H1 (cell line): Measurements from ENCODE around the gene RPL26. TPM values are rescaled to one million over a fixed set of nuclear protein-coding genes. Genes with fewer than 3 reads are reported as not detected.

Experiments
- CTCF ChIA-PET: fragments of 300-600 bp; sonication (Branson Sonifier 250); formaldehyde crosslinking; loops from one replicate; lab custom pipeline; 2021; ENCODE audit not compliant: partially characterized antibody; lab: Charles Lee
- POLR2A ChIA-PET: fragments of 300-600 bp; sonication (Branson Sonifier 250); formaldehyde crosslinking; loops from one replicate; lab custom pipeline; 2021; ENCODE audit warnings: inconsistent platforms; ENCODE audit not compliant: partially characterized antibody; lab: Charles Lee
- DNase-seq, 2 experiments: peaks; one replicate each; pipeline versions ENCODE4 v3.0.0 to v3.0.0-alpha.2; 2010 to 2022; ENCODE audit warnings: low spot score in 2 of 2, low read depth in 1 of 2, mixed read lengths in 1 of 2
- FAIRE-seq: peaks from 2 replicates; lab custom pipeline; 2011; peaks lifted over from hg19 to GRCh38; lab: Jason Lieb, UNC
- H2AFZ ChIP-seq: 2 replicates; pipeline ENCODE4 v1.8.1; 2012; ENCODE audit warnings: low read length, inconsistent platforms
- H2AK5ac ChIP-seq: 2 replicates; pipeline ENCODE4 v1.6.1; 2013; ENCODE audit warnings: low read depth, low read length
- H2BK120ac ChIP-seq: replicated peaks from 2 replicates; pipeline ENCODE3; 2013; ENCODE audit warnings: low read depth, low read length, inconsistent platforms
- H2BK12ac ChIP-seq: 2 replicates; pipeline ENCODE4 v1.6.1; 2013; ENCODE audit warnings: low read depth, low read length
- H2BK15ac ChIP-seq: 2 replicates; pipeline ENCODE4 v1.6.1; 2013; ENCODE audit warnings: low read length
- H2BK20ac ChIP-seq: 2 replicates; pipeline ENCODE4 v1.6.1; 2013; ENCODE audit warnings: low read length
- H2BK5ac ChIP-seq: 2 replicates; pipeline ENCODE4 v1.6.1; 2013; ENCODE audit warnings: low read depth, low read length
- H3K14ac ChIP-seq: 2 replicates; pipeline ENCODE4 v1.6.1; 2013; ENCODE audit warnings: inconsistent platforms; ENCODE audit not compliant: insufficient read length
- H3K18ac ChIP-seq: 2 replicates; pipeline ENCODE4 v1.6.1; 2013; ENCODE audit warnings: low read length; ENCODE audit errors: extremely low read depth
- H3K23ac ChIP-seq: 2 replicates; pipeline ENCODE4 v1.6.1; 2013; ENCODE audit warnings: inconsistent platforms; ENCODE audit not compliant: insufficient read length
- H3K23me2 ChIP-seq: 2 replicates; pipeline ENCODE4 v1.6.1; 2013; ENCODE audit warnings: low read depth, low read length
- H3K27ac ChIP-seq: 2 replicates; pipeline ENCODE4 v1.6.1; 2011; ENCODE audit warnings: low read depth, low read length, inconsistent platforms
- H3K27me3 ChIP-seq, 4 experiments: replicated peaks in 1 of 4; 1 replicate in 1 of 4; 2 replicates in 3 of 4; pipeline versions ENCODE4 v1.6.1 to v1.8.1; 2011 to 2013; ENCODE audit warnings: low read length in 3 of 4, mild to moderate bottlenecking in 3 of 4, inconsistent platforms in 2 of 4, mixed read lengths in 2 of 4, moderate library complexity in 1 of 4; ENCODE audit not compliant: control insufficient read depth in 3 of 4, insufficient read depth in 3 of 4; ENCODE audit errors: extremely low read depth in 1 of 4
- H3K36me3 ChIP-seq, 4 experiments: 2 replicates each; pipeline versions ENCODE4 v1.6.1 to v1.8.1; 2011 to 2013; ENCODE audit warnings: mild to moderate bottlenecking in 4 of 4, low read length in 3 of 4, moderate library complexity in 2 of 4, control low read depth in 1 of 4, inconsistent platforms in 1 of 4; ENCODE audit not compliant: insufficient read depth in 4 of 4, control insufficient read depth in 2 of 4
- H3K4ac ChIP-seq: replicated peaks from 2 replicates; pipeline ENCODE3; 2013; ENCODE audit warnings: low read length, low read depth, mixed read lengths, inconsistent platforms; ENCODE audit not compliant: insufficient read length
- H3K4me1 ChIP-seq, 4 experiments: replicated peaks in 1 of 4; 1 replicate in 1 of 4; 2 replicates in 3 of 4; pipeline versions ENCODE4 v1.6.1 to v1.8.1; 2011 to 2013; ENCODE audit warnings: low read length in 3 of 4, inconsistent platforms in 2 of 4, mixed read lengths in 1 of 4; ENCODE audit not compliant: insufficient read depth in 4 of 4, control insufficient read depth in 3 of 4
- H3K4me2 ChIP-seq, 2 experiments: 2 replicates each; pipeline versions ENCODE4 v1.6.1 to v1.8.1; 2011 to 2013; ENCODE audit warnings: low read depth in 2 of 2, low read length in 2 of 2, control low read depth in 1 of 2, inconsistent platforms in 1 of 2, mild to moderate bottlenecking in 1 of 2; ENCODE audit not compliant: insufficient read depth in 1 of 2
- H3K4me3 ChIP-seq, 4 experiments: fragments of 200-600, 300-600 bp in 1 of 4; sonication (generic), shearing (Covaris generic), sonication (Bioruptor Twin) in 1 of 4; 2 replicates each; pipeline versions ENCODE4 v1.5.1 to v1.8.1; 2011 to 2016; ENCODE audit warnings: low read length in 4 of 4, low read depth in 3 of 4, control low read depth in 2 of 4, inconsistent platforms in 2 of 4, mild to moderate bottlenecking in 2 of 4, mixed read lengths in 1 of 4, moderate library complexity in 1 of 4; ENCODE audit not compliant: insufficient read depth in 2 of 4; ENCODE audit errors: extremely low read depth in 1 of 4
- H3K56ac ChIP-seq: replicated peaks from 2 replicates; pipeline ENCODE3; 2013; ENCODE audit warnings: low read depth, mild to moderate bottlenecking, mixed read lengths, low read length, inconsistent platforms; ENCODE audit not compliant: insufficient read length
- H3K79me1 ChIP-seq: 2 replicates; pipeline ENCODE4 v1.6.1; 2013; ENCODE audit warnings: low read depth, low read length, control low read depth
- H3K79me2 ChIP-seq, 2 experiments: 2 replicates each; pipeline versions ENCODE4 v1.6.1 to v1.8.1; 2012 to 2013; ENCODE audit warnings: low read length in 2 of 2, mild to moderate bottlenecking in 2 of 2, inconsistent platforms in 1 of 2; ENCODE audit not compliant: insufficient read depth in 2 of 2, control insufficient read depth in 1 of 2
- H3K9ac ChIP-seq, 4 experiments: replicated peaks in 1 of 4; 1 replicate in 1 of 4; 2 replicates in 3 of 4; pipeline versions ENCODE4 v1.6.1 to v1.8.1; 2011 to 2013; ENCODE audit warnings: low read depth in 3 of 4, low read length in 3 of 4, control low read depth in 2 of 4, mild to moderate bottlenecking in 2 of 4, moderate library complexity in 2 of 4, inconsistent platforms in 1 of 4; ENCODE audit errors: extremely low read depth in 1 of 4
- H3K9me3 ChIP-seq, 2 experiments: 2 replicates each; pipeline versions ENCODE4 v1.6.1 to v1.8.1; 2012 to 2013; ENCODE audit warnings: mild to moderate bottlenecking in 2 of 2, moderate library complexity in 2 of 2, control low read depth in 1 of 2, inconsistent platforms in 1 of 2, low read depth in 1 of 2, low read length in 1 of 2, mixed read lengths in 1 of 2; ENCODE audit not compliant: insufficient read depth in 2 of 2
- H4K20me1 ChIP-seq, 2 experiments: replicated peaks in 1 of 2; 2 replicates each; pipeline versions ENCODE3 to v1.8.1; 2011 to 2013; ENCODE audit warnings: inconsistent platforms in 2 of 2, low read length in 2 of 2, mild to moderate bottlenecking in 1 of 2; ENCODE audit not compliant: insufficient read depth in 2 of 2, control insufficient read depth in 1 of 2
- H4K5ac ChIP-seq: 2 replicates; pipeline ENCODE4 v1.6.1; 2013; ENCODE audit warnings: low read length, low read depth, mixed read lengths, inconsistent platforms; ENCODE audit not compliant: insufficient read length
- H4K8ac ChIP-seq: 2 replicates; pipeline ENCODE4 v1.8.0; 2013; ENCODE audit warnings: mild to moderate bottlenecking, moderate library complexity, low read length, inconsistent platforms; ENCODE audit not compliant: insufficient read depth; ENCODE audit errors: extremely low read depth
- H4K91ac ChIP-seq: replicated peaks from 2 replicates; pipeline ENCODE3; 2013; ENCODE audit warnings: low read length, mixed read lengths, inconsistent platforms; ENCODE audit not compliant: insufficient read length
- BRCA1 ChIP-seq: IDR thresholded peaks from 2 replicates; pipeline ENCODE4 v1.6.1; 2012; ENCODE audit warnings: low read depth, low read length, improper control_type of control experiment
- CBX5 ChIP-seq: fragments of 300-800, 300-1000 bp; sonication (generic); IDR thresholded peaks from 2 replicates; pipeline ENCODE4 v1.7.1; 2016; ENCODE audit warnings: antibody characterized with exemption, low read length, low read depth
- EGR1 ChIP-seq: IDR thresholded peaks from 2 replicates; pipeline ENCODE4 v1.6.1; 2011; ENCODE audit warnings: low read depth, low read length, borderline replicate concordance
- FOSL1 ChIP-seq: IDR thresholded peaks from 2 replicates; pipeline ENCODE4 v1.6.1; 2011; ENCODE audit warnings: mild to moderate bottlenecking, low read depth, low read length, moderate library complexity; ENCODE audit not compliant: insufficient read depth
- GABPA ChIP-seq: IDR thresholded peaks from 2 replicates; pipeline ENCODE4 v1.6.1; 2011; ENCODE audit warnings: mild to moderate bottlenecking, low read length, moderate library complexity, borderline replicate concordance; ENCODE audit not compliant: insufficient read depth
- JUN ChIP-seq: IDR thresholded peaks from 2 replicates; pipeline ENCODE4 v1.6.1; 2011; ENCODE audit warnings: low read depth, mild to moderate bottlenecking, improper control_type of control experiment, low read length
- KDM5A ChIP-seq: fragments of 200-600 bp; IDR thresholded peaks from 2 replicates; pipeline ENCODE4 v1.7.1; 2012; ENCODE audit warnings: mild to moderate bottlenecking, low read length, inconsistent platforms, mixed read lengths
- POLR2AphosphoS5 ChIP-seq: IDR thresholded peaks from 2 replicates; pipeline ENCODE4 v1.6.1; 2011; ENCODE audit warnings: low read depth, low read length
- POU5F1 ChIP-seq: IDR thresholded peaks from 2 replicates; pipeline ENCODE4 v1.6.1; 2011; ENCODE audit warnings: low read depth, mild to moderate bottlenecking, low read length, moderate library complexity
- RXRA ChIP-seq: IDR thresholded peaks from 2 replicates; pipeline ENCODE4 v1.6.1; 2011; ENCODE audit warnings: low read depth, mild to moderate bottlenecking, low read length, moderate library complexity; ENCODE audit not compliant: insufficient read depth
- SP4 ChIP-seq: IDR thresholded peaks from 2 replicates; pipeline ENCODE4 v1.6.1; 2012; ENCODE audit warnings: low read length, inconsistent platforms
- SUZ12 ChIP-seq: fragments of 200-600 bp; sonication (generic); IDR thresholded peaks from 2 replicates; pipeline ENCODE4 v1.6.1; 2012; ENCODE audit warnings: mild to moderate bottlenecking, inconsistent platforms, low read length, moderate library complexity, mixed read lengths
- WGBS, 2 experiments: shearing (Covaris generic) in 1 of 2; methylation state at CpG; one replicate each; pipeline versions ENCODE4 v1.1.6 to v1.1.7; 2013 to 2015; ENCODE audit warnings: low lambda C conversion rate in 2 of 2, mixed read lengths in 2 of 2, inconsistent platforms in 1 of 2, low coverage in 1 of 2, missing lambda C conversion rate in 1 of 2; ENCODE audit not compliant: insufficient replicate concordance in 2 of 2, insufficient coverage in 1 of 2, insufficient read length in 1 of 2; ENCODE audit errors: extremely low coverage in 1 of 2, missing lambda C conversion rate in 1 of 2; 5-methylcytosine and 5-hydroxymethylcytosine counted together
- polyA plus RNA-seq, 7 experiments: library from polyadenylated mRNA; depleted of rRNA in 3 of 7; stranded (reverse) in 5 of 7; unstranded in 2 of 7; fragments of >200 nt in 5 of 7; fragments of 200-250 nt in 2 of 7; gene quantifications; 1 replicate in 5 of 7; 2 replicates in 1 of 7; 4 replicates in 1 of 7; pipeline versions ENCODE4 v1.2.1 to v1.2.3, GENCODE V29; 2011 to 2013; ENCODE audit warnings: missing spikeins in 2 of 7, mixed read lengths in 2 of 7
- total RNA-seq: library from RNA; stranded (reverse); fragmentation: NEBNext Ultra II Directional; extraction: Animal tissue kit (Norgen Biotek cat#: 25700); gene quantifications from 2 replicates; pipeline ENCODE4 v1.2.1, GENCODE V29; 2021
- TF ChIP-seq, protein P1 (sequence below): IDR thresholded peaks from 2 replicates; pipeline ENCODE4 v1.6.1; 2012; ENCODE audit warnings: inconsistent platforms
- TF ChIP-seq, protein P2 (sequence below): IDR thresholded peaks from 2 replicates; pipeline ENCODE4 v1.6.1; 2011; ENCODE audit warnings: low read depth, mild to moderate bottlenecking, low read length; ENCODE audit not compliant: insufficient read depth

The RPL26 gene
- total and polyA plus RNA-seq, 2 of the 8 experiments (the other 6 are each of a cell fraction or from before 2014, with no cell fraction given) = 1,963 to 2,554 TPM

DNA sequence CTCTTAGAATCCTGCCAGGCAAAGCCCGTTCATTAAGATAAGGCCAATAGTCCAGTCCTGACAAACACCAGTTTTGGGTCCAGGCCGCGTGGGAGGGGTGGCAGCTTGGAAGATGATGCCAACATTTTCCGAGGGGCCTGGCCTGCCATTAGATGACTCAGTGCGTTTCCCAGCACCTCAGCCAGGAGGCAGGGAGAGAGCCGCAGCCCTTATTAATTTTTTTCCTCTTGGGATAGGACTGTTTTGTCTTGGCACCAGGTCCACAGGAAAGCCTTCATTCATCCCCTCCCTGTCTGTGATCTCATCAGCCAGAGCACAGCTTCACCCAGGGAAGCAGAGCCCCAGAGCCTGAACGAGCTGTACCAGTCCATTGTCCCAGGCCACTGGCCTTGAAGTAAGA, 48.0 kb upstream of the RPL26 start:
- H3K56ac ChIP-seq = no peak overlapping the region
- H3K4me3 ChIP-seq = no peak overlapping the region
- no peaks in the 10 kb centered on the region for H4K20me1 ChIP-seq
- H2BK12ac ChIP-seq = no peak overlapping the region
- no peak overlapping the region for H2BK15ac ChIP-seq
- no peak overlapping the region for H3K18ac ChIP-seq
- no peak overlapping the region for H3K23ac ChIP-seq
- 0 out of 2 replicates have a peak overlapping the region, but pooled peaks have one; percentile 21 for H2BK5ac ChIP-seq
- no peak overlapping the region for H4K91ac ChIP-seq
- no peak overlapping the region for H2BK120ac ChIP-seq
- no peaks in the 10 kb centered on the region for H3K36me3 ChIP-seq
- no peaks in the 10 kb centered on the region for H3K23me2 ChIP-seq
- no peak for FAIRE-seq
- peak overlapping the region; percentile 15; the same call in 1 of the 2 replicates for H2AFZ ChIP-seq
- H3K79me1 ChIP-seq = no peaks in the 10 kb centered on the region
- no peak overlapping the region for H3K4me2 ChIP-seq
- H3K9ac ChIP-seq = no peak overlapping the region
- 91% methylated on average over 7 of the region's 7 CpGs; no CpG with 5 or more reads in 1 of the 2 experiments for WGBS, 2 experiments
- H3K27me3 ChIP-seq = no peaks in the 10 kb centered on the region
- H4K8ac ChIP-seq = no peak overlapping the region
- H3K4ac ChIP-seq = no peak overlapping the region
- H3K27ac ChIP-seq = no peak overlapping the region
- no peak overlapping the region for H2BK20ac ChIP-seq
- H3K4me1 ChIP-seq = no peaks in the 10 kb centered on the region
- no peak for DNase-seq
- CTCF ChIA-PET = interaction anchor here (0.6 to 1.6 kb wide), 6 partner anchors 10 to 117 kb away, joined by 3 to 5 read pairs (median 3); no protein-coding TSS in a partner anchor
- no peaks in the 10 kb centered on the region for H3K9me3 ChIP-seq
- H3K14ac ChIP-seq = no peak overlapping the region
- no peak overlapping the region for H4K5ac ChIP-seq
- no peak overlapping the region for H2AK5ac ChIP-seq
- POLR2A ChIA-PET = interaction anchor here (0.8 to 1.9 kb wide), 5 partner anchors 10 to 370 kb away, joined by 3 to 5 read pairs (median 4); partner anchors contain the start of gene RPL26
- H3K79me2 ChIP-seq = no peaks in the 10 kb centered on the region
- no peak for TF ChIP-seq FOSL1
- TF ChIP-seq JUN = no peak
- no peak for TF ChIP-seq POU5F1
- TF ChIP-seq, protein P1, sequence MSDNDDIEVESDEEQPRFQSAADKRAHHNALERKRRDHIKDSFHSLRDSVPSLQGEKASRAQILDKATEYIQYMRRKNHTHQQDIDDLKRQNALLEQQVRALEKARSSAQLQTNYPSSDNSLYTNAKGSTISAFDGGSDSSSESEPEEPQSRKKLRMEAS = no peak
- TF ChIP-seq RXRA = no peak
- no peak for TF ChIP-seq EGR1
- no peak for TF ChIP-seq GABPA
- no peak for TF ChIP-seq BRCA1
- TF ChIP-seq POLR2AphosphoS5 = no peak
- TF ChIP-seq, protein P2, sequence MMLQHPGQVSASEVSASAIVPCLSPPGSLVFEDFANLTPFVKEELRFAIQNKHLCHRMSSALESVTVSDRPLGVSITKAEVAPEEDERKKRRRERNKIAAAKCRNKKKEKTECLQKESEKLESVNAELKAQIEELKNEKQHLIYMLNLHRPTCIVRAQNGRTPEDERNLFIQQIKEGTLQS = no peak
- no peak for TF ChIP-seq SP4
- TF ChIP-seq CBX5 = no peak
- TF ChIP-seq KDM5A = no peak
- TF ChIP-seq SUZ12 = no peak
